Head of caudate nucleus (tissue), 42 donors: ENCODE measurements around the gene ERBB2.
A peak's percentile ranks its signal among the peaks of the same experiment; 100 is the strongest.
"Not testable (repeated sequence)": the region's sequence is repeated elsewhere in the genome, so short reads cannot be mapped to it uniquely, and the experiment has no call there.

Experiments used
- DNase-seq, 42 donors: peaks; one replicate each; pipeline versions ENCODE4 v3.0.0 to v3.0.0-alpha.2; 2020 to 2021; ENCODE audit warnings: mixed read lengths in 7 of 42
- intact Hi-C: fragments of 100-400 bp; cut with DNase I; formaldehyde crosslinking; loops from one replicate; pipeline ENCODE4 v1.15.0; 2022

ERBB2 gene

GRCh38 chr17:39699157-39699817 is 577 bp upstream of the ERBB2 start:
- DNase-seq, result not testable (repeated sequence)

GRCh38 chr17:39700148-39700987 is 504 bp downstream of the ERBB2 start:
- DNase-seq, result peak in 1 of 42 donors; percentile 29
- intact Hi-C loops, result no loop called here

More at GRCh38 chr17:39699157-39699817, 577 bp upstream of the ERBB2 start:
- intact Hi-C loops, result not testable (repeated sequence)

- no peak for DNase-seq
- intact Hi-C loops, result no loop called here
These were observed 1.3 kb downstream of the ERBB2 start for GRCh38 chr17:39701012-39701783.

GRCh38 chr17:39701784-39702422 is 2.0 kb downstream of the ERBB2 start:
- no peak for DNase-seq
- intact Hi-C loops, result no loop called here

GRCh38 chr17:39702901-39703893 is 3.3 kb downstream of the ERBB2 start:
- intact Hi-C loops, result no loop called here
- no peak for DNase-seq

GRCh38 chr17:39703913-39704312 is 4.0 kb downstream of the ERBB2 start:
- intact Hi-C loops, result no loop called here
- no peak for DNase-seq

- no peak for DNase-seq
- intact Hi-C loops, result no loop called here
These were observed 5.1 kb downstream of the ERBB2 start for GRCh38 chr17:39704821-39705551.

GRCh38 chr17:39705786-39706348 is 6.0 kb downstream of the ERBB2 start:
- DNase-seq, result no peak
- intact Hi-C loops, result no loop called here

- intact Hi-C loops, result no loop called here
- no peak for DNase-seq
These were observed 6.5 kb downstream of the ERBB2 start for GRCh38 chr17:39706383-39706782.

GRCh38 chr17:39706921-39707337 is 7.1 kb downstream of the ERBB2 start:
- intact Hi-C loops, result no loop called here

GRCh38 chr17:39709319-39709997 is 9.6 kb downstream of the ERBB2 start:
- DNase-seq, result no peak
- intact Hi-C loops, result no loop called here

More at GRCh38 chr17:39706921-39707337, 7.1 kb downstream of the ERBB2 start:
- no peak for DNase-seq

GRCh38 chr17:39709998-39710964 is 10.4 kb downstream of the ERBB2 start:
- intact Hi-C loops, result no loop called here
- no peak for DNase-seq

GRCh38 chr17:39711071-39711470 is 11.2 kb downstream of the ERBB2 start:
- DNase-seq, intact Hi-C loops: not testable (repeated sequence)

GRCh38 chr17:39711851-39712250 is 12.0 kb downstream of the ERBB2 start:
- intact Hi-C loops, result no loop called here
- DNase-seq, result no peak

- intact Hi-C loops, result no loop called here
- no peak for DNase-seq
These were observed 14.4 kb downstream of the ERBB2 start for GRCh38 chr17:39714234-39714633.
